Activated CD4-positive, alpha-beta memory T cell treated with anti-CD3 and anti-CD28 coated beads, Interleukin-2, amount 10 ng/mL, durations not matched to agents 7 days and 5 days (primary cell): ENCODE measurements around the gene ARHGAP18. TPM values are rescaled to one million over a fixed set of nuclear protein-coding genes. Genes with fewer than 3 reads are reported as not detected.

Experiments
- CTCF ChIA-PET: fragments of 350-600 bp; sonication (Branson Sonifier 250); formaldehyde crosslinking; loops from one replicate; lab custom pipeline; 2021; ENCODE audit warnings: antibody characterized with exemption, inconsistent platforms; lab: Charles Lee
- POLR2A ChIA-PET: fragments of 350-600 bp; sonication (Branson Sonifier 250); formaldehyde crosslinking; loops from one replicate; lab custom pipeline; 2021; ENCODE audit warnings: antibody characterized with exemption; lab: Charles Lee
- DNase-seq: peaks from one replicate; pipeline ENCODE4 v3.0.0-alpha.2; 2020
- H3K27ac Mint-ChIP-seq: one replicate; pipeline ENCODE4 v1.8.0; 2021; ENCODE audit warnings: mild to moderate bottlenecking, mixed read lengths
- H3K27me3 Mint-ChIP-seq: one replicate; pipeline ENCODE4 v1.8.0; 2021; ENCODE audit warnings: mixed read lengths
- H3K36me3 Mint-ChIP-seq: one replicate; pipeline ENCODE4 v1.8.0; 2021; ENCODE audit warnings: low read depth, mixed read lengths
- H3K4me1 Mint-ChIP-seq: one replicate; pipeline ENCODE4 v1.8.0; 2021; ENCODE audit warnings: mixed read lengths
- H3K4me3 Mint-ChIP-seq: one replicate; pipeline ENCODE4 v1.8.0; 2021; ENCODE audit warnings: mild to moderate bottlenecking, mixed read lengths
- H3K9me3 Mint-ChIP-seq: one replicate; pipeline ENCODE4 v1.8.0; 2021; ENCODE audit warnings: mixed read lengths
- total RNA-seq, 2 experiments: library from RNA; stranded (reverse); gene quantifications; one replicate each; pipeline ENCODE4 v1.2.3, GENCODE V29; 2021

The ARHGAP18 gene
- total RNA-seq, 2 experiments from 2014 or later = 14.8 to 18.0 TPM

DNA sequence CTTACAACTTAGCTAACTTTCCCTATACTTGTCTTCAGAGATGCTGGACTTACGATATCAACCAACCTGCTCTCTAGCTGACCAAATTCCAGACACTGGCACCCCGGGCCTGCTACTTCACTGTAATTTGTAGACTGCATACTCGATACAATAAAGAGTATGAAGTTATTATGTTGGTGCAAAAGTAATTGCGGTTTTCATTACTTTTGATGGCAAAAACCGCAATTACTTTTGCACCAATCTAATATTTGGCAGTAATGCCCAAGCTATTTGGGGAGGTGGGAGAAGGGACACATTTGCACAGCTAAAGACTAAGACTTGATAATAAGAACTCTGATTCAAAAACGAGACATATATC lies 34.9 kb upstream of the ARHGAP18 start:
- no peak for DNase-seq
- Mint-ChIP-seq H3K36me3 (no peaks in the 10 kb centered on the region), H3K4me3 (no peak overlapping the region), H3K9me3 (no peaks in the 10 kb centered on the region), H3K4me1 (peaks cover 34% of the 10 kb centered on the region), H3K27ac (no peak overlapping the region), H3K27me3 (peaks cover 3% of the 10 kb centered on the region)
- CTCF ChIA-PET = interaction anchor here (0.7 to 2.4 kb wide), 5 partner anchors 14 to 146 kb away, joined by 3 to 7 read pairs (median 7); no protein-coding TSS in a partner anchor
- POLR2A ChIA-PET = interaction anchor here (0.6 to 1.2 kb wide), 3 partner anchors 12 to 284 kb away, joined by 3 to 5 read pairs (median 3); no protein-coding TSS in a partner anchor

DNA sequence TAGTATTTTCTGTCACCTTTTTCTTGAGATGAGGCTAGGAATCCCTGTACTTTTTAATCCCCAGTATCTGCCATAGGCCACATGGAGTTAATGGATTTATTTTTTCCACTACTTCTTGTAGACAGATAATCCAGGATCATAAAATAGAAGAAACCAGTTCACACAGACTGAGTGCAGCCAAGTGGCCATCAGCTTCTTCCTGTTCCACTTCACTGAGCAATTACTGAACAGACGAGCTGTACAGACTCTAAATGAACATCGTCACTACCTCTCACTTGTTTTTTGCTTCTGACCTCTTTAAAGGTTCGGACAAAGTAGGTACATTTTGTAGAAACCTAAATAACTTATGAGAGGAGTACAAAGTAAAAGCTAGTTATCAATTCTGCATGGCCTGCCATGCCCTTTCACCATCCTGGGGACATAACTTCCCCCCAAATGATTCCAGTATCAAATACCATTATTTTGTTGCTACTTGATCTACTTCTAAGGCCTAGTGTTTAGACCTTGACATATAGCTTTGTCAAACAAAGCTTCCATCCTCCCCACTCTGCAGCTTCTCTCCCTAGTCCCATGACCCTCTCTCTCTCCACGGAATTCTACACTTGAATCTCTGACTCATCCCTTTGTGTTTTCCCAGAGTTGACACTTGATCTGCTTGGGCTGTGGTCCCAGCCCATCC lies 34.4 kb upstream of the ARHGAP18 start:
- Mint-ChIP-seq H3K4me1 (peaks cover 29% of the 10 kb centered on the region), H3K27me3 (peaks cover 3% of the 10 kb centered on the region), H3K36me3 (no peaks in the 10 kb centered on the region), H3K4me3 (no peak overlapping the region), H3K27ac (no peak overlapping the region), H3K9me3 (no peaks in the 10 kb centered on the region)
- ChIA-PET POLR2A (interaction anchor here (0.6 to 1.2 kb wide), 3 partner anchors 12 to 285 kb away, joined by 3 to 5 read pairs (median 3); no protein-coding TSS in a partner anchor), CTCF (interaction anchor here (0.7 to 2.4 kb wide), 5 partner anchors 14 to 246 kb away, joined by 5 to 7 read pairs (median 7); no protein-coding TSS in a partner anchor)
- DNase-seq = no peak

DNA sequence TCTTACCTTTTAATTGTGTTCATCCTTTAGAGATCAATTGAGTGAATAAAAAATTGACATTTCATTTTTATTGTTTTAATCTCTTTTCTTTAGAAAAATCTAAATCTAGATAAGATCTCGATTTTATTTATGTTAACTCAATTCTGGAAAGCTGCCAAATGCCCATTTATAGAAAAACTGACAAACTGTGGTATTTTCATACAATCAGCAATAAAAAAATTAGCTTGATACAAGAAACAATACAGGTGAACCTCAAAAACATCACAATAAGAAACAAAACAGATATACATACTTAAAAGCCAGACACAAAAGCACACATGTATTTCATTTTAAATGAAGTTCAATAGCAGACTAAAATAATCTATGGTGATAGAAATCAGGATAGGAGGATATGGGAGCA lies 30.0 kb upstream of the ARHGAP18 start:
- ChIA-PET POLR2A (interaction anchor here (1.2 kb wide), 1 partner anchor 8 kb away, joined by 3 read pairs; no protein-coding TSS in a partner anchor), CTCF (interaction anchor here (1.6 to 1.8 kb wide), 2 partner anchors 11 to 35 kb away, joined by 5 to 6 read pairs; no protein-coding TSS in a partner anchor)
- Mint-ChIP-seq H3K27me3 (peaks cover 3% of the 10 kb centered on the region), H3K9me3 (no peaks in the 10 kb centered on the region), H3K4me3 (no peak overlapping the region), H3K36me3 (no peaks in the 10 kb centered on the region), H3K27ac (no peak overlapping the region), H3K4me1 (peaks cover 13% of the 10 kb centered on the region)
- no peak for DNase-seq

DNA sequence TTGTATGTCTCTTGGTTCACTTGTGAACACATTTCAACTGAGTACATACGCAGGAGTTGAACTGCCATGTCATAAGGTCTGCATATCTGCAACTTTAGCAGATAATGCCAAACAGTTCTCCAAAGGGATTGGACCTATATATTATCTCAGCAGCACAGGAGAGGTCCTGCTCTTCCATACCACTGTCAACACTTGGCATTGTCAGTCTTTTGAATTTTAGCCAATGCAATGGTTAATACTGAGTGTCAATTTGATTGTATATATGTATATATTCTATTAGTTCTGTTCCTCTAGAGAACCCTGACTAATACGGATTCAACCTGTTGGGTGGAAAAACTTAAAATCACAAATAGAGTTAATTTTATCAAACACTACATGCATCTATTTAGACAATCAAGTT lies 26.1 kb upstream of the ARHGAP18 start:
- CTCF ChIA-PET = interaction anchor here (1.5 to 2.2 kb wide), 3 partner anchors 13 to 237 kb away, joined by 4 to 11 read pairs (median 5); no protein-coding TSS in a partner anchor
- H3K4me3 Mint-ChIP-seq = no peak overlapping the region

DNA sequence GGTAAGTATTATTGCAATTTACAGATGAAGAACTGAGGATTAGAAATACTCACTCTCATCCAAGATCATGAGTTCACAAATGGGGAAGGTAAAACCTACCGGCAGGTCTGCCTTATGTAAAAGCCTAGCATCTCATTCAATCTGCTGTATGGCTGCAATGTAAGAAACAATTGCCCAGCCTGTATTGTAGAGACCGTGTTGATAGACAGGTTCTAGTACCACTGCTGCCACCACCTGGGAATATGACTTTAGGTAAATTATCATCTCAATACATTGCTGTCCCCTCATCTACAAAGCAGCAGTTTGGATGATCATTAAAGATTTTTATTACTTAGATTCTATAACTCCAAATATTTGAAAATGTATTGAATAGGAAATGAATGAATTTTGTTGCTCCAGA lies 23.3 kb upstream of the ARHGAP18 start:
- Mint-ChIP-seq H3K4me1 (peaks cover 16% of the 10 kb centered on the region), H3K9me3 (no peaks in the 10 kb centered on the region), H3K27ac (no peak overlapping the region), H3K27me3 (no peaks in the 10 kb centered on the region), H3K36me3 (no peaks in the 10 kb centered on the region), H3K4me3 (no peak overlapping the region)
- ChIA-PET POLR2A (no interaction called here), CTCF (interaction anchor here (1.1 to 7.7 kb wide), 2 partner anchors 62 to 132 kb away, joined by 4 to 161 read pairs; no protein-coding TSS in a partner anchor)
- no peak for DNase-seq

More for the DNA sequence above, 26.1 kb upstream of the ARHGAP18 start:
- Mint-ChIP-seq H3K27ac (no peak overlapping the region), H3K9me3 (no peaks in the 10 kb centered on the region), H3K27me3 (no peaks in the 10 kb centered on the region), H3K4me1 (peaks cover 6% of the 10 kb centered on the region), H3K36me3 (no peaks in the 10 kb centered on the region)
- DNase-seq = no peak
- POLR2A ChIA-PET = interaction anchor here (2.9 kb wide), 1 partner anchor 12 kb away, joined by 8 read pairs; no protein-coding TSS in a partner anchor

DNA sequence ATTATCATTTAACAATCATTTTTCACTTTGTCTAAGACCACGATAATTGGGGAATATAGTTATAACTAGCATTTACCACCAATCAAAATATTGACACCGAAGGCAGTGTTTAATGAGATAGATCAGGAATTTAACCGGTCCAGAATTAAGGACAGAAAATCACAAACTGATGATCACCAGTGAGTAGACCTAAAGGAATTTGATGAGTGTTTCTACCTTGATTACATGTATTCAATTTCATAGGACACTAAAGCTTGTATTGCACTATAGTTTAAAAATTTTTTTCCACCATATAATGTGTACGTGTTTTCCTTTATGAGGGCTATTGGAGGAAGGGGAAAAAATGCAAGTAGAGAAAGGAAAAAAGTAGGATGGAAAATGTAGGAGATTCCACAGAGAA lies 22.6 kb upstream of the ARHGAP18 start:
- no peak overlapping the region for H3K4me3 Mint-ChIP-seq
- peaks cover 16% of the 10 kb centered on the region for H3K4me1 Mint-ChIP-seq
- no peaks in the 10 kb centered on the region for H3K9me3 Mint-ChIP-seq
- no peaks in the 10 kb centered on the region for H3K27me3 Mint-ChIP-seq
- ChIA-PET POLR2A (no interaction called here), CTCF (interaction anchor here (1.1 to 7.7 kb wide), 4 partner anchors 16 to 132 kb away, joined by 4 to 161 read pairs (median 16); partner anchors contain the start of gene ARHGAP18)
- H3K36me3 Mint-ChIP-seq = no peaks in the 10 kb centered on the region
- H3K27ac Mint-ChIP-seq = no peak overlapping the region
- DNase-seq = no peak

DNA sequence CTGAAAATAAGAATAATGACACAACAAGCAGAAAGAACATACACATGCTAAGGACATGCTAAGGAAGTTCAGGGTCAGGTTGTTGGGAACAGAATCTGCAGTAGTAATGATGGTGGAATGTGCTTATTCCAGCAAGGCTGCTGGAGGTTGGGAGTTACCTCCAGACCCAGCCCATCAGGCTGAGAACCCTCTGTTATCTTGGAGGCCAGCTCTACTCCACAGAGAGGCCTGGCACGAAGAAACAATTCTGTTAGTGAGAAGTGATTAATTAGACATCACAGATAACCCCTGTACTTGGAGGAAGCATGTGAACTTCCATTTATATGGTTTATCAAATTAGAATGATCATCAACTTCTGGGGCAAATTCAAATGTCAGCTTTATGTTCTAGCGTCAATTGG lies 22.1 kb upstream of the ARHGAP18 start:
- H3K4me1 Mint-ChIP-seq = peaks cover 16% of the 10 kb centered on the region
- H3K36me3 Mint-ChIP-seq = no peaks in the 10 kb centered on the region
- ChIA-PET POLR2A (interaction anchor here (3.8 kb wide), 1 partner anchor 134 kb away, joined by 20 read pairs; no protein-coding TSS in a partner anchor), CTCF (interaction anchor here (0.8 to 7.7 kb wide), 9 partner anchors 16 to 290 kb away, joined by 3 to 161 read pairs (median 8); partner anchors contain the start of gene ARHGAP18)
- H3K27me3 Mint-ChIP-seq = no peaks in the 10 kb centered on the region
- no peak overlapping the region for H3K27ac Mint-ChIP-seq
- H3K4me3 Mint-ChIP-seq = no peak overlapping the region
- H3K9me3 Mint-ChIP-seq = no peaks in the 10 kb centered on the region
- no peak for DNase-seq

DNA sequence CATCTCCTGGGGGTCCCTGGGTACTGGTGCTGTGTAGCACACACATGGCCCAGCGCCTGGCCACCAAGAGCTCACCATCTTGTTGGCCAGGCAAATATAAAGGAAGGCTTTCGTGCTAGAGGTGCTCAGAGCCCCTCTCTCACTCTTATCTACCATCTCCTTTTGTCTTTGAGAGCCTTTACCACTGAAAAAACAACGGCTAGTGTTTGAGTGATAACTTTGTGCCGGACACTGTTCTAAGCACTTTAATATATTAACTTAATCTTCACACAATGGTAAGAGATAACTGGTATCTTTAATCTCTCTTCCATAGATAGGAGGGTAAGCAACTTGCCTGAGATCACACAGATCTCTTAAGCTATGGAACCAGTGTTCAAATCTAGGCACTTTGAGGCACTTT lies 21.5 kb upstream of the ARHGAP18 start:
- Mint-ChIP-seq H3K36me3 (no peaks in the 10 kb centered on the region), H3K9me3 (no peaks in the 10 kb centered on the region), H3K27ac (no peak overlapping the region), H3K4me3 (no peak overlapping the region), H3K27me3 (no peaks in the 10 kb centered on the region), H3K4me1 (peaks cover 16% of the 10 kb centered on the region)
- DNase-seq = no peak
- POLR2A ChIA-PET = interaction anchor here (1.0 to 3.8 kb wide), 4 partner anchors 13 to 134 kb away, joined by 4 to 20 read pairs (median 5); no protein-coding TSS in a partner anchor
- CTCF ChIA-PET = interaction anchor here (0.8 to 7.7 kb wide), 14 partner anchors 13 to 291 kb away, joined by 3 to 161 read pairs (median 8); partner anchors contain the start of gene ARHGAP18

DNA sequence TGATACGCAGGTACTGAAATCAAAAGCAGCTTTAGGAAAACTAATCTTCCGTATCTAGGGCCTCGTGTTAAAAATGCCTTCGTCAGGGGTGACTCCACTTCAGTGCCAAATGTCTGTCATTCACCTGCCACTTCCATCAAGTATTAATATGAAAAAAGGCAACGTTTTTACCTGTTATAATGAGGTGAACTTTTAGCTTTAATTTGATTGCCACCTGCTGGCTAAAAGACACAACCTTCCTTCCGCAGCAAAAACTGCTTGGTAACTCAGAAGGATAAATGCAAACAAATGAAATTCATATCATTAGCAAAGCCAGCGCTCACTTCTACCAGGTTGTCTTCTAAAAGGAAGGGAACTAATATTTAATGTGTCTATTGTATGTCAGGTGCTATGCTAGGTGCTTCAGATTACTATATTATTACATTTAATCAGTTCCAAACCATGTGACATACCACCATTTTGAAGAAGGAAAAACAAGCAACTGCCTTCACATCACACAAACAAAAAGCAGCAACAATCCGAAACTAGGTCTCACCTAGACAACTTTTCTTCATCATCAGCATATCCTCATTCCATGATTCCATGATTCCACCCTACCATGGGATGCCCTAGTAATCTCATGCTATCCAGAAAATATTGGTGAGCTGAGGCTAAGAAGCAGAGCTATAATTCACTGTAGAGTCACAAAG lies 20.6 kb upstream of the ARHGAP18 start:
- Mint-ChIP-seq H3K27me3 (no peaks in the 10 kb centered on the region), H3K9me3 (no peaks in the 10 kb centered on the region), H3K27ac (no peak overlapping the region), H3K36me3 (no peaks in the 10 kb centered on the region), H3K4me3 (no peak overlapping the region), H3K4me1 (peaks cover 16% of the 10 kb centered on the region)
- ChIA-PET POLR2A (interaction anchor here (0.6 to 3.8 kb wide), 5 partner anchors 14 to 133 kb away, joined by 3 to 20 read pairs (median 5); no protein-coding TSS in a partner anchor), CTCF (interaction anchor here (0.7 to 7.7 kb wide), 16 partner anchors 13 to 291 kb away, joined by 3 to 161 read pairs (median 6); partner anchors contain the start of gene ARHGAP18)
- DNase-seq = peak; percentile 30

DNA sequence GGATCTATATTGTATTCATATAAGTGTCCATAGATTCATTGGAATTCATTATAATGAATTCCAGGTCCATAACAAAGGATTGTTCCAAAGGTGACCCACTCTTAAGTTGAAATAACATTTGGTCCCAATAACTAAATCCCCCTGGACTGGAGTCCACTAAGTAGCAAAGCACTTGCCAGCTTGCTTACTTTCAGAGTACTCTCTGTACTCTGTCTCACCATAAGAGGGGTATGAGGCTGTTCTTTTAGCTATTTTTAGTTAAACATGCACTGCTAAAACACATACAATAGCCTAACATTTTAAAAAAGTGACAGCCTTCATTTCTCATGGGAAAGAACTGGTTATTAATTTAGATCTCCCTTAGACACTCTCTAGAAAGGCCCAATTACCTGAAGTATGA lies 16.7 kb upstream of the ARHGAP18 start:
- POLR2A ChIA-PET = no interaction called here
- Mint-ChIP-seq H3K9me3 (no peaks in the 10 kb centered on the region), H3K27me3 (no peaks in the 10 kb centered on the region), H3K4me3 (no peak overlapping the region), H3K36me3 (no peaks in the 10 kb centered on the region), H3K4me1 (peaks cover 13% of the 10 kb centered on the region), H3K27ac (no peak overlapping the region)
- CTCF ChIA-PET = interaction anchor here (0.9 to 7.7 kb wide), 5 partner anchors 13 to 227 kb away, joined by 4 to 161 read pairs (median 5); no protein-coding TSS in a partner anchor
- no peak for DNase-seq

DNA sequence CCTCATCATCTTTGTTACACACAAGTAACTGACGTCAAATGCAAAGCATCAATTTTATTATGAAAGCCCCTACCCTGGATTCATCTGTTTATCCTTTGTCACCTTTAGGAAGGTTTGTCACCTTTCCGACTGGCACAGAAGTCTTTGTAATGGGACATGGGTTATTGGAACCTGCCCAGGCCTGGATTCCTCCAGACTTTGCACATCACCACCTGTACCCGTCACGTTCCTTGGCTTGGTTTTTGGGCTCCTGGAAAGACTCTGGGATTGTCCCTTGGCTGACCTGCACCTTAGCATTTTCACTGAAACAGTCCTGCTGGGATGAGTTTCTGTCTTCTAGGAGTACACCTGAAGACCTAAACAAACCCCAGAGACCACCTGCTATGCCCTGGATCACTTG lies 15.4 kb upstream of the ARHGAP18 start:
- Mint-ChIP-seq H3K27ac (no peak overlapping the region), H3K4me3 (no peak overlapping the region), H3K27me3 (no peaks in the 10 kb centered on the region), H3K4me1 (peaks cover 6% of the 10 kb centered on the region), H3K36me3 (no peaks in the 10 kb centered on the region), H3K9me3 (no peaks in the 10 kb centered on the region)
- ChIA-PET POLR2A (no interaction called here), CTCF (interaction anchor here (0.9 to 1.1 kb wide), 3 partner anchors 12 to 226 kb away, joined by 3 to 4 read pairs (median 4); no protein-coding TSS in a partner anchor)
- DNase-seq = no peak

DNA sequence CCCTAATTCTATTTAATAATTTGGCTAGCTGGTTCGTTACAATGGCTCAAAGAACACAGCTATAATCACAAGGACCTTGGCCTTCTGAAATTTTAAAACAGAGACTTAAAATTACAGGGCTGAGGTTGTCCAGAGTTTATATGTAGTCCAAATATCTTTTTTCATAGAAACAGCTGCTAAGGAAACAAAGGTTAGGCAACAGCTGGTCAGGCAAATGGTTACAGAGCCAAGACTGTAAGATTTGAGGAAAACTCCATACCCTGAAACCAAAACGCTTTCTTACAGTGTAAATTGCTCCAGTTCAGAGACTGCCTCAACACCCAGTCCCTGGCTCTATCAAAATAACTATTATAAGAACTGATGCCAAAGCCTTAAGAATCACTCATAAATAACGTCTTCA lies 9.7 kb upstream of the ARHGAP18 start:
- no peaks in the 10 kb centered on the region for H3K27me3 Mint-ChIP-seq
- no peak for DNase-seq
- H3K36me3 Mint-ChIP-seq = no peaks in the 10 kb centered on the region
- H3K9me3 Mint-ChIP-seq = no peaks in the 10 kb centered on the region
- POLR2A ChIA-PET = no interaction called here
- peaks cover 12% of the 10 kb centered on the region for H3K4me1 Mint-ChIP-seq
- no peak overlapping the region for H3K4me3 Mint-ChIP-seq
- H3K27ac Mint-ChIP-seq = no peak overlapping the region
- CTCF ChIA-PET = interaction anchor here (0.6 to 1.0 kb wide), 4 partner anchors 10 to 122 kb away, joined by 3 to 4 read pairs (median 3); partner anchors contain the start of gene ARHGAP18
